ENCODE measurements around the gene GPR32. TPM values are rescaled to one million over a fixed set of nuclear protein-coding genes. Genes with fewer than 3 reads are reported as not detected.
"Not testable (repeated sequence)": the region's sequence is repeated elsewhere in the genome, so short reads cannot be mapped to it uniquely, and the experiment has no call there.

Gene GPR32
- total and polyA plus RNA-seq, 8 donors = not detected

- H3K27ac ChIP-seq = no peak overlapping the region
- ATAC-seq = no peak
- no peak overlapping the region for H3K4me3 ChIP-seq
- H3K4me1 ChIP-seq = no peaks in the 10 kb centered on the region
- H3K27me3 ChIP-seq = peaks cover 11 to 88% of the 10 kb centered on the region in 2 donors
- no peak for TF ChIP-seq CTCF (IDR thresholded peaks at IDR 0.05)
- intact Hi-C loops (cut with DNase I) = no loop called here
- DNase-seq = no peak
- H3K9me3 ChIP-seq = no peaks in the 10 kb centered on the region
- no peaks in the 10 kb centered on the region for H3K36me3 ChIP-seq
These were observed 30.3 kb upstream of the GPR32 start for GRCh38 chr19:50739914-50740426.

- Histone ChIP-seq H3K4me3 (no peak overlapping the region), H3K36me3 (no peaks in the 10 kb centered on the region), H3K9me3 (no peaks in the 10 kb centered on the region), H3K27me3 (peaks cover 2 to 74% of the 10 kb centered on the region in 2 donors), H3K27ac (no peak overlapping the region), H3K4me1 (no peaks in the 10 kb centered on the region)
- DNase-seq (no peak), ATAC-seq (no peak)
- no peak for TF ChIP-seq CTCF (IDR thresholded peaks at IDR 0.05)
- intact Hi-C loops (cut with DNase I) = no loop called here
These were observed 28.9 kb upstream of the GPR32 start for GRCh38 chr19:50741179-50741933.

GRCh38 chr19:50743537-50743936 lies 26.7 kb upstream of the GPR32 start:
- ATAC-seq = no peak
- TF ChIP-seq CTCF (IDR thresholded peaks at IDR 0.05) = no peak

GRCh38 chr19:50745221-50745620 lies 25.0 kb upstream of the GPR32 start:
- DNase-seq = no peak
- ATAC-seq = no peak
- no peak overlapping the region for H3K4me3 ChIP-seq
- no peaks in the 10 kb centered on the region for H3K4me1 ChIP-seq
- TF ChIP-seq CTCF (IDR thresholded peaks at IDR 0.05) = no peak
- intact Hi-C loops (cut with DNase I) = no loop called here
- H3K27me3 ChIP-seq = peaks cover 0 to 54% of the 10 kb centered on the region in 2 donors
- no peak overlapping the region for H3K27ac ChIP-seq
- no peaks in the 10 kb centered on the region for H3K9me3 ChIP-seq
- no peaks in the 10 kb centered on the region for H3K36me3 ChIP-seq

More at GRCh38 chr19:50743537-50743936, 26.7 kb upstream of the GPR32 start:
- no peaks in the 10 kb centered on the region for H3K4me1 ChIP-seq
- no peaks in the 10 kb centered on the region for H3K36me3 ChIP-seq
- no peak overlapping the region for H3K4me3 ChIP-seq
- H3K27ac ChIP-seq = no peak overlapping the region
- intact Hi-C loops (cut with DNase I) = no loop called here
- no peak for DNase-seq
- H3K9me3 ChIP-seq = no peaks in the 10 kb centered on the region
- peaks cover 0 to 60% of the 10 kb centered on the region in 2 donors for H3K27me3 ChIP-seq

GRCh38 chr19:50747141-50747540 lies 23.1 kb upstream of the GPR32 start:
- H3K9me3 ChIP-seq; H3K36me3 ChIP-seq; H3K4me1 ChIP-seq; H3K4me3 ChIP-seq; H3K27ac ChIP-seq; ATAC-seq; intact Hi-C loops (cut with DNase I); DNase-seq: not testable (repeated sequence)
- H3K27me3 ChIP-seq = peaks cover 0 to 35% of the 10 kb centered on the region in 2 donors

Measured in left lung (tissue), 10 donors.